Muscle layer of duodenum (tissue), 2 donors: Measurements from ENCODE around the gene CNTN5.
"Not testable (repeated sequence)": the region's sequence is repeated elsewhere in the genome, so short reads cannot be mapped to it uniquely, and the experiment has no call there.

Experiments used
- H3K27ac ChIP-seq: one replicate; pipeline ENCODE4 v1.7.0; 2013; ENCODE audit warnings: mild to moderate bottlenecking, low read length
- H3K27me3 ChIP-seq: one replicate; pipeline ENCODE4 v1.7.0; 2013; ENCODE audit warnings: low read depth, mild to moderate bottlenecking, control low read depth, low read length
- H3K36me3 ChIP-seq, 2 donors: one replicate each; pipeline ENCODE4 v1.7.0; 2013; ENCODE audit warnings: low read length in 2 of 2, control low read depth in 1 of 2, mild to moderate bottlenecking in 1 of 2; ENCODE audit not compliant: insufficient read depth in 2 of 2, control insufficient read depth in 1 of 2
- H3K4me1 ChIP-seq, 2 donors: one replicate each; pipeline ENCODE4 v1.7.0; 2013; ENCODE audit warnings: low read length in 2 of 2, mild to moderate bottlenecking in 2 of 2, control low read depth in 1 of 2, moderate library complexity in 1 of 2; ENCODE audit not compliant: insufficient read depth in 2 of 2, control insufficient read depth in 1 of 2
- H3K4me3 ChIP-seq, 2 donors: one replicate each; pipeline ENCODE4 v1.7.0; 2013; ENCODE audit warnings: low read length in 2 of 2, low read depth in 1 of 2, mild to moderate bottlenecking in 1 of 2
- H3K9me3 ChIP-seq, 2 donors: one replicate each; pipeline ENCODE4 v1.7.0; 2013; ENCODE audit warnings: low read length in 2 of 2, control low read depth in 1 of 2, mild to moderate bottlenecking in 1 of 2; ENCODE audit not compliant: control insufficient read depth in 1 of 2
- donor health status: healthy.

The CNTN5 gene

DNA sequence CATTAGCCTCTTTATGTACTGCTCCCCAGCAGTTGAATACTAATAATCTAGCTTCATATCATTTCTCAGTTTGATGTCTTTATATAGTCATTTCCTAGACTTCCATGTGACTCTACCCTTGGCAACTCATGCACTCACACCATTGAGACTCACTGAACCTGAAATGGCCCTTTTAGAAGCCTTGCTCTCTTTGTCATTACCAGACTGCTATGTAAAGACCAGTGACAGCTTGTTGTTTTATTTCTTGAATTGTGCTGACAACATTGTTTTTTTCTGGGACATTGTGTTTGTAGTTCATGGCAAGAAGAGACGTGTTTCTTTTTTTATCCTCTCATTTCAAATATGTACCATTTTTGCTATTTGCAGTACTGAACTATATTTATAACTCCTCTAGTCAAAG, 256.5 kb downstream of the CNTN5 start:
- no peaks in the 10 kb centered on the region for H3K27me3 ChIP-seq
- no peaks in the 10 kb centered on the region for H3K4me1 ChIP-seq
- H3K4me3 ChIP-seq, result no peak overlapping the region
- H3K36me3 ChIP-seq, result no peaks in the 10 kb centered on the region
- H3K9me3 ChIP-seq, result no peaks in the 10 kb centered on the region
- H3K27ac ChIP-seq, result no peak overlapping the region

DNA sequence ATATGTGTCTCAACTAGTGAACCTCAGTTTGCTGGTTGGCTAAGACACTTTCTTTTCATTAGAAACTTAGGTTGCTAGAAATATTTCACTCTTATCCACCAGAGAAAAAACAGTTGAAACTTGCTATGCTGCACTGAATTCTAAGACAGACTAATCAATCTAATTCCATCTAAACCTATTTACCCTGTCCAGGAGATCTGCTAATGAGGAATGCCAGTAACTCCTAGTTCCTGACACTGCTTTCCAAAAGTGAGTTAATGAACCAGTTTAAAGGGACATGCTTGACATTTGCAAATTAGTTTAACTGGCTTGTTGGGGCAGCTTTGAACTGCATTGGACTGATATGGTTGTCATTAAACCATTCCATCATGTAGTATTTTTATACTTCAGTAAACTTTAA, 258.5 kb downstream of the CNTN5 start:
- no peak overlapping the region for H3K4me3 ChIP-seq
- no peak overlapping the region for H3K27ac ChIP-seq
- H3K36me3 ChIP-seq, result no peaks in the 10 kb centered on the region

DNA sequence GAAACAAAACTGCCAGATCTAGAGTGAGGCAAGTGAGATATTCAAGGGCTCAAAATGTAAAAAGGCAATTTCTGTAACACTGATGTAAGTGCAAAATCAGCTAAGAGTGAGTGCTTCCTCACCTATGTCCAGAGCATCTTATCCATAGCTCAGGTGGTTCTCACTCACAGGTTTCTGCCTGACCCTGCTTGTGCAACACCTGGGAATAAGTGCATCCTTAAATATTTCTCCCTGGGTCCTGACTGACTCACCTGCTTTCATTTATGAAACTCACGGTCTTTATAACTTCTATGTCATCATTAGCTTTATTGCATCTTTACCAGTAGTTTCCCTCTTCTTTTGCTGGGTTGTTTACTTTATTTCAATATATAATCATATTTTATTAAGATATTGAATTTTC, 260.6 kb downstream of the CNTN5 start:
- no peaks in the 10 kb centered on the region for H3K4me1 ChIP-seq

More for the DNA sequence above, 258.5 kb downstream of the CNTN5 start:
- no peaks in the 10 kb centered on the region for H3K27me3 ChIP-seq
- no peaks in the 10 kb centered on the region for H3K9me3 ChIP-seq
- H3K4me1 ChIP-seq, result no peaks in the 10 kb centered on the region

DNA sequence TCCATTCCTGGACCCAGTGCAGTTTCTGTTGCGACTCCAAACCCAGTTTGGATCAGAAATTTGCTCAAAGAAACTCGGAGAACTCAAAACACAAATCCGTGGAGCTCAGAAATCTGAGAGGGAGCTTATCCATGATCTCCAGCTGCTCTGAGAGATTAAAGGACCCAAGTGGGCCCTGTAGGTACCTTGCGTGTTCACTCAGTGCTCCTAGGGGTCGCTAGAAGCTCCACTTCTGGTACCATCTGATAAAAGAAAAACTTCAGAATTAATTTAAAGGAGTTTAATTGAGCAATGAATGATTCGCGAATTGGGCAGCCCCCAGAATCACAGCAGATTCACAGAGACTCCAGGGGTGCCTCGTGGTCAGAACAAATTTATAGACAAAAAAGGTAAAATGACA, 277.2 kb downstream of the CNTN5 start:
- H3K4me1 ChIP-seq, H3K36me3 ChIP-seq, H3K27me3 ChIP-seq, H3K27ac ChIP-seq, H3K4me3 ChIP-seq, H3K9me3 ChIP-seq: not testable (repeated sequence)

More for the DNA sequence above, 260.6 kb downstream of the CNTN5 start:
- Histone ChIP-seq H3K27ac (no peak overlapping the region), H3K4me3 (no peak overlapping the region), H3K9me3 (no peaks in the 10 kb centered on the region), H3K36me3 (no peaks in the 10 kb centered on the region), H3K27me3 (no peaks in the 10 kb centered on the region)

DNA sequence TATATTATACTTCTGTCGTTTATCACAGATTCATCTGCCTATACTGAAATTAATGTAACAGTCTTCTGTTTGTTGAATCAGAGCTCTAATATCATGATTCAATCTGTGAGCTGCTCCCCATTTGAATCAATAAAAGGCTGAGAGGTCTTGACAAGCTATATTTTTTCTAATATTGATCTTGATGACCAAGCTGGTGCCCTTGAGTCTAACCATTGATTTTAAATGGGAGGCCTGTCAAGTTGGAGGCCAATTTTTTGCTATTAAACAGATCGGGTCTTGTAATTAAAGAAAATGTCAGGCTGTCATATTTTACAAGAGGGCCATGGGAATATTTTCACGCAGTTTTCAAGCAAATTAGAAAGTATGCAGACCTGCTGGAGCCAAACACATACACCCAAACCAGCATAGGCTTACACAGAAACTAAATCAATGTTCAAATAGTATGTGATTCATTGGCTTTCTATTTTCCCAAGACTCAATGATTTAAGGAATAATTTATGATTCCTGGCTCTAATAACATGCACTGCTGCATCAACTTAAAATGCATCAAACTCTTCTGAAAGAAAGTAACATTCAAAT, 286.9 kb downstream of the CNTN5 start:
- no peak overlapping the region for H3K4me3 ChIP-seq
- H3K36me3 ChIP-seq, result no peaks in the 10 kb centered on the region
- no peak overlapping the region for H3K27ac ChIP-seq
- H3K27me3 ChIP-seq, result no peaks in the 10 kb centered on the region
- H3K4me1 ChIP-seq, result no peaks in the 10 kb centered on the region
- H3K9me3 ChIP-seq, result no peaks in the 10 kb centered on the region

DNA sequence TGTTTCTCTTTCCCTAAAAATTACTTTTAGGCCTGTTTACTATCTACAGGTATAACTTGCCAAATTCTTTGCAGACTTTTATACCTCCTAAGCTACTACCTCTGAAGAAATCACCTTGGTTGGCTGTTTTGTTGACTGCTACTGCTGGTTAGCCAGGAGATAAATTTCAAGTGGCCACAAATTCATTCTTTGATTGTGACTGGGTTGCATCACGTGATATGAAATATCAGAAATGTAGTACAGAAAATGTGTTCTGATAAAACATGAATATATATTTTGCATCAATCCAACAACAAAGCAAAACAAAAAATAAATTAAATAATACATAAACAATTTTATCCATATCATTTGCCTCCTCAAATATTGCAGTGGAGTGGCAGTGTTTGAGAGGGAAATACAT, 291.1 kb downstream of the CNTN5 start:
- H3K27ac ChIP-seq, result no peak overlapping the region
- no peaks in the 10 kb centered on the region for H3K36me3 ChIP-seq
- H3K9me3 ChIP-seq, result no peaks in the 10 kb centered on the region
- no peaks in the 10 kb centered on the region for H3K4me1 ChIP-seq
- no peak overlapping the region for H3K4me3 ChIP-seq
- H3K27me3 ChIP-seq, result no peaks in the 10 kb centered on the region

DNA sequence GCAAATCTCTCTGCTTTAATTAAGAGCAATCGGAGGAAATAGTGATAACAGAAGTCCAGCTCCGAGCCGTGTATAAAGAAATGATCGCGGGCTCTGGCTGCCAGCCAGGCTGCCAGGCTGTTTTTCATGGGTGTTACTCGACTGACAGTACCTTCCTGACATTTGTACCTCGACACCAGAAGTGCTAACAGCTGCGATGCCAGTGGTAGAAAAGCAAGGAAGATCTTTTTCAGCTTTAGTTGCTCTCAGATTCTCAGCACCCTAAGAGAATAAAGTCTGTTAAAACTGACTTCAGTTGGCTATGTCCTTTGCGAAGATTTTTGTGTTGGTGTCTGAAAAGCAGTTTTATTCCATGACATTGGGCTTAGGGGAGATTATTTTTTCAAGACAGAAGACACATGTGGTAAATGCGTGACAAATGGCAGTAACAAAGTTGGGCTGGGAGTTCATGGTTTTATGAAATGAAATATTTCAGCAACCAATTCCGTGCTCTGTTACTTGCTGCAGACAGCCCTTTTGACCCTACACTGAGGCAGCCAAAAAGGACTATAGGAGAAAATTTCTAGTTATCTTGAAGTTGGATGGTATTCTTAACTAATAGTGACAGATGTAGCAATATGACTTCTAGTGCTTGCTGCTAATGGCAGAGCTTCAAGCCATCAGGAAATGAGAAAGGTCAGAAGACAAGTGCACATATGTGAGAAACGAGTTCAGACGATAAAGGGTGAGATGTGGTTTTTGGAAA, 296.2 kb downstream of the CNTN5 start:
- H3K27ac ChIP-seq, result no peak overlapping the region
- no peaks in the 10 kb centered on the region for H3K27me3 ChIP-seq
- H3K9me3 ChIP-seq, result no peaks in the 10 kb centered on the region
- H3K4me3 ChIP-seq, result no peak overlapping the region
- no peaks in the 10 kb centered on the region for H3K36me3 ChIP-seq
- no peaks in the 10 kb centered on the region for H3K4me1 ChIP-seq

DNA sequence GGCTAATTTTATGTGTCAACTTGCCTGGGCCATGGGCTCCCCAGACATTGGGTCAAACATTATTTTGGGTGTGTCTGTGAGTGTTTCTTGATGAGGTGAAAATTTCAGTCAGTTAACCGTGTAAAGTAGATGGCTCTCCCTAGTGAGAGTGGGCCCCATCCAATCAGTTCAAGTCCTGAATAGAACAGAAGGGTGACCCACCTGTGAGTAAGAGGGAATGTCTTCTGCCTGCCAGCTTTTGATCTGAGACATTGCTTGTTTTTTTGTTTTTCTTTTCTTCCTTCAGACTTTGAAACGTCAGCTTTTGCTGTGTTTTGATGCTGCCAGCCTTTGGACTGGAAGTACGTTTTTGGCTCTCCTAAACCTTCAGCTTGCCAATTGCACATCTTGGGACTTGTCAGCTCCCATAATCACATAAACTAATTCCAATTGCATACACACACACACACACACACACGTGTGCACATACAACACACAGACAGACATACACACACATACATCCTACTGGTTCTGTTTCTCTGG, 300.1 kb downstream of the CNTN5 start:
- Histone ChIP-seq H3K27me3 (no peaks in the 10 kb centered on the region), H3K9me3 (no peaks in the 10 kb centered on the region), H3K4me3 (no peak overlapping the region), H3K36me3 (no peaks in the 10 kb centered on the region), H3K4me1 (no peaks in the 10 kb centered on the region), H3K27ac (no peak overlapping the region)

DNA sequence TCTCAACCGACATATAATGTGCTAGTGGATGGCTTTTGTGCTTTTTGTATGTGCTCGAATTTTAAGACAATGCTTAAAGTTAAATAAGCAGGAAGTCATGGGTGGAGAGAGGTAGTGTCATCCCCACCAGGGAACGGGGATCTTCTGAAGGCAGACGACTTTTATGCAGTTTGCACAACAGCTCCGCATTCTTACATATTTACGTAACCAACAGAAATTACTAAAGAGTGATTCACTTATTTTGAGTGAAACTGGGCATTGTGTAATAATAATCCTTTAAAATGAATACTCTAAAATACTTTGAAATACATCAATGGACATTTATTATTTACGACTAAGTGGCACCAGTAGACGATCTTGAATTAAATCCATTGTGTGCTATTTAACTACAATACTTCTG, 305.1 kb downstream of the CNTN5 start:
- no peaks in the 10 kb centered on the region for H3K4me1 ChIP-seq

DNA sequence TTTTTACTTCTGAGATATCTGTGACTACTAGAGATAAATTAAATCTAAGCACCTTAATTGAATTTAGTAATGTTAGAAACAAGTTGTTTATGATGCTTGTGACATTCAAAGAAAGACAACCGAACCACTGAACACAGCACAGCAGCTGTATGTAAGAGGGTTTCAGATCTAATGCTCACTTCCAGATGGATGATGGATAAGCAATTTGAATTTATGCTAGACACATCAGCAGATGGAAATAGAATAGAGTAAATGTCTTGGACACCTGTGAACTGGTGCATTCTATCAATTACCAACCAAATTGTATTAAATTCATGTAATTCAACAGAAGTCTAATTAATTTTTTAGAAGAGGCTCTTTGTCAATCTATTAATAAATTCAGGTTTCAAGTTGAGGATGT, 306.3 kb downstream of the CNTN5 start:
- Histone ChIP-seq H3K27ac (no peak overlapping the region), H3K4me1 (no peaks in the 10 kb centered on the region)

More for the DNA sequence above, 305.1 kb downstream of the CNTN5 start:
- Histone ChIP-seq H3K27ac (no peak overlapping the region), H3K9me3 (no peaks in the 10 kb centered on the region), H3K27me3 (no peaks in the 10 kb centered on the region), H3K36me3 (no peaks in the 10 kb centered on the region), H3K4me3 (no peak overlapping the region)

DNA sequence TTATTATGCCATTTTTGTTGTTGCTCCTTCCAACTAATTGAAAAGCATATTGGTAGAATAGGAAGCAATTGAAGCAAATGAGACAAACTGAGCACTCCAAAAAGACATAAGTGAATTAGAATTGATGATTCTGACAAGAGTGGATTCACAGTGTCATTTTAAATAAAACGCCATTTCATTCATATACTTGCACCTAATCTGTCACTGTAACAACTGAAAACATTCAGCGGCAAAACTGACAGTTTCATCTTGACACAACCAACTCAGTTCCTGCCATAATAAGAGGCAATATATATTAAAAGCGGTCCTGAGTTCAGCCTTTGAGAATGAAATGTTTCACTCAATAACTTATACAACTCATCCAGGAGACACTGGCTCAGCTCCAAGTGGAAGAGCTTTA, 306.8 kb downstream of the CNTN5 start:
- no peak overlapping the region for H3K4me3 ChIP-seq
- no peak overlapping the region for H3K27ac ChIP-seq
- no peaks in the 10 kb centered on the region for H3K27me3 ChIP-seq
- H3K9me3 ChIP-seq, result no peaks in the 10 kb centered on the region
- no peaks in the 10 kb centered on the region for H3K36me3 ChIP-seq
- no peaks in the 10 kb centered on the region for H3K4me1 ChIP-seq

More for the DNA sequence above, 306.3 kb downstream of the CNTN5 start:
- H3K36me3 ChIP-seq, result no peaks in the 10 kb centered on the region
- no peak overlapping the region for H3K4me3 ChIP-seq
- H3K9me3 ChIP-seq, result no peaks in the 10 kb centered on the region
- no peaks in the 10 kb centered on the region for H3K27me3 ChIP-seq

DNA sequence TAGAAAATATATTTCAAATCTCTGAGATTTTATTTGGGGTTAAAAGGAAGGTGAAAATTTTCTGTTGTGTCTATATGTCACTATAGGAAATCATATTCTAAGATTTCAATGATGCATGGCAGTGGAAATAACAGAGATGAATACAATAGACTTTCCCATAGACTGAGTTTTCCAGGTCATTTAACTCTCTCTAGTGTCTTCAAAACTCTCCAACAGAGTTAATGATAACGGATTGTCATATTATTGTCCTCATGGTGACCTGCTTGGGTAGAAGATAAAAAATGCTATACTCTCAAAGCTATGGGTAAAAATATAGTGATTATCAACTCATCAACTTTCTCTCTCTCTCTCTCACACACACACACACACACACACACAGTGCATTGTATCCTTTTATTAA, 312.9 kb downstream of the CNTN5 start:
- Histone ChIP-seq H3K4me1 (no peaks in the 10 kb centered on the region), H3K27ac (no peak overlapping the region), H3K4me3 (no peak overlapping the region), H3K9me3 (no peaks in the 10 kb centered on the region), H3K36me3 (no peaks in the 10 kb centered on the region), H3K27me3 (no peaks in the 10 kb centered on the region)
